Calu3 (cell line): Measurements from ENCODE around the gene USP2. TPM values are rescaled to one million over a fixed set of nuclear protein-coding genes. Genes with fewer than 3 reads are reported as not detected.

Experiments
- BruUV-seq: library from RNA; stranded (reverse); fragments of 400-500 nt; replicated peaks from 2 replicates; lab custom pipeline; 2021; lab: Mats Ljungman, UMichigan
- CTCF ChIA-PET: fragments of 300-600 bp; sonication (Branson Sonifier 250); formaldehyde crosslinking; loops from one replicate; lab custom pipeline; 2022; ENCODE audit warnings: antibody characterized with exemption; lab: Charles Lee
- DNase-seq: peaks from one replicate; pipeline ENCODE4 v3.0.0; 2022
- H3K27ac Mint-ChIP-seq: one replicate; pipeline ENCODE4 v1.8.0; 2022; ENCODE audit warnings: mixed read lengths; ENCODE audit not compliant: unreplicated experiment
- H3K27me3 Mint-ChIP-seq: one replicate; pipeline ENCODE4 v1.8.0; 2022; ENCODE audit warnings: mixed read lengths; ENCODE audit not compliant: unreplicated experiment
- H3K36me3 Mint-ChIP-seq: one replicate; pipeline ENCODE4 v1.8.0; 2022; ENCODE audit warnings: mild to moderate bottlenecking, moderate library complexity, mixed read lengths; ENCODE audit not compliant: insufficient read depth, unreplicated experiment
- H3K4me1 Mint-ChIP-seq: one replicate; pipeline ENCODE4 v1.8.0; 2022; ENCODE audit warnings: mild to moderate bottlenecking, low read depth, mixed read lengths; ENCODE audit not compliant: unreplicated experiment
- H3K4me3 Mint-ChIP-seq: one replicate; pipeline ENCODE4 v1.8.0; 2022; ENCODE audit warnings: mild to moderate bottlenecking, low read depth, moderate library complexity, mixed read lengths; ENCODE audit not compliant: unreplicated experiment
- H3K9me3 Mint-ChIP-seq: one replicate; pipeline ENCODE4 v1.8.0; 2022; ENCODE audit warnings: low read depth, mixed read lengths; ENCODE audit not compliant: unreplicated experiment
- CTCF ChIP-seq: fragments of 200-600 bp; IDR thresholded peaks from one replicate; pipeline ENCODE4 v1.8.0; 2022; ENCODE audit warnings: antibody characterized with exemption; ENCODE audit not compliant: unreplicated experiment
- intact Hi-C: fragments of 100-400 bp; cut with micrococcal nuclease; formaldehyde crosslinking; loops from one replicate; pipeline ENCODE4 v1.10.0; 2022; ENCODE audit not compliant: unreplicated experiment
- total RNA-seq: library from RNA; stranded (reverse); gene quantifications from 2 replicates; pipeline ENCODE4 v1.2.3, GENCODE V29; 2022

The USP2 gene
- total RNA-seq, 1 experiment from 2014 or later = 1.1 TPM

GRCh38 chr11:119357074-119357473 is 24.4 kb downstream of the USP2 start:
- Mint-ChIP-seq H3K4me1 (peaks cover 17% of the 10 kb centered on the region), H3K4me3 (no peak overlapping the region), H3K9me3 (no peaks in the 10 kb centered on the region), H3K27ac (no peak overlapping the region), H3K27me3 (peaks cover 13% of the 10 kb centered on the region), H3K36me3 (no peaks in the 10 kb centered on the region)
- no peak for TF ChIP-seq CTCF
- no TSS peak for BruUV-seq
- intact Hi-C loops = no loop called here
- no peak for DNase-seq
- CTCF ChIA-PET = no interaction called here

GRCh38 chr11:119356349-119357031 is 25.0 kb downstream of the USP2 start:
- H3K4me1 Mint-ChIP-seq = peaks cover 17% of the 10 kb centered on the region
- no peak for DNase-seq
- BruUV-seq = no TSS peak
- no peak overlapping the region for H3K27ac Mint-ChIP-seq
- H3K4me3 Mint-ChIP-seq = no peak overlapping the region
- CTCF ChIA-PET = no interaction called here
- H3K36me3 Mint-ChIP-seq = no peaks in the 10 kb centered on the region
- H3K9me3 Mint-ChIP-seq = no peaks in the 10 kb centered on the region
- no peak for TF ChIP-seq CTCF
- H3K27me3 Mint-ChIP-seq = peaks cover 18% of the 10 kb centered on the region
- intact Hi-C loops = no loop called here

GRCh38 chr11:119355091-119355843 is 26.2 kb downstream of the USP2 start:
- DNase-seq = no peak
- no peak for TF ChIP-seq CTCF
- CTCF ChIA-PET = interaction anchor here (1.0 kb wide), 1 partner anchor 26 kb away, joined by 3 read pairs; the partner anchor contains the start of gene USP2
- intact Hi-C loops = no loop called here
- H3K9me3 Mint-ChIP-seq = no peaks in the 10 kb centered on the region
- H3K27ac Mint-ChIP-seq = no peak overlapping the region
- no TSS peak for BruUV-seq
- H3K36me3 Mint-ChIP-seq = no peaks in the 10 kb centered on the region
- H3K27me3 Mint-ChIP-seq = peaks cover 31% of the 10 kb centered on the region
- H3K4me3 Mint-ChIP-seq = no peak overlapping the region
- H3K4me1 Mint-ChIP-seq = peaks cover 8% of the 10 kb centered on the region

GRCh38 chr11:119352857-119353260 is 28.6 kb downstream of the USP2 start:
- no TSS peak for BruUV-seq
- Mint-ChIP-seq H3K36me3 (no peaks in the 10 kb centered on the region), H3K27me3 (peaks cover 39% of the 10 kb centered on the region), H3K27ac (no peak overlapping the region), H3K9me3 (no peaks in the 10 kb centered on the region), H3K4me1 (peaks cover 8% of the 10 kb centered on the region), H3K4me3 (no peak overlapping the region)
- DNase-seq = no peak
- no peak for TF ChIP-seq CTCF
- CTCF ChIA-PET = interaction anchor here (0.6 to 1.1 kb wide), 3 partner anchors 15 to 268 kb away, joined by 3 to 4 read pairs (median 3); no protein-coding TSS in a partner anchor
- intact Hi-C loops = no loop called here
